CD14-positive monocyte (primary cell): ENCODE data around the gene GIMAP8. TPM values are rescaled to one million over a fixed set of nuclear protein-coding genes. Genes with fewer than 3 reads are reported as not detected.

Source experiments
- DNase-seq, 3 donors: peaks; one replicate each; pipeline ENCODE4 v3.0.0-alpha.2; 2011 to 2022
- H2AFZ ChIP-seq: 2 replicates; pipeline ENCODE4 v1.6.0; 2012; ENCODE audit warnings: mild to moderate bottlenecking, low read depth, low read length, inconsistent platforms; ENCODE audit not compliant: insufficient read depth, poor library complexity, severe bottlenecking
- H3K27ac ChIP-seq, 2 donors: 1 replicate in 1 of 2; 2 replicates in 1 of 2; pipeline ENCODE4 v1.5.1; 2012 to 2013; ENCODE audit warnings: low read length in 2 of 2, control low read depth in 1 of 2, inconsistent platforms in 1 of 2, low read depth in 1 of 2, mild to moderate bottlenecking in 1 of 2
- H3K27me3 ChIP-seq, 2 donors: one replicate each; pipeline versions ENCODE4 v1.6.0 to v1.6.1; 2011 to 2013; ENCODE audit warnings: low read length in 2 of 2; ENCODE audit not compliant: control insufficient read depth in 2 of 2, insufficient read depth in 2 of 2
- H3K36me3 ChIP-seq, 2 donors: replicated peaks in 1 of 2; 1 replicate in 1 of 2; 2 replicates in 1 of 2; pipeline versions ENCODE4 v1.5.1 to v1.6.1; 2012 to 2013; ENCODE audit warnings: low read length in 2 of 2, control low read depth in 1 of 2, inconsistent platforms in 1 of 2, mild to moderate bottlenecking in 1 of 2; ENCODE audit not compliant: insufficient read depth in 2 of 2, control insufficient read depth in 1 of 2
- H3K4me1 ChIP-seq, 2 donors: 1 replicate in 1 of 2; 2 replicates in 1 of 2; pipeline versions ENCODE4 v1.5.1 to v1.6.1; 2012 to 2013; ENCODE audit warnings: low read length in 2 of 2, control low read depth in 1 of 2, inconsistent platforms in 1 of 2, mild to moderate bottlenecking in 1 of 2, moderate library complexity in 1 of 2; ENCODE audit not compliant: insufficient read depth in 2 of 2, control insufficient read depth in 1 of 2
- H3K4me2 ChIP-seq: replicated peaks from 2 replicates; pipeline ENCODE3; 2012; ENCODE audit warnings: low read length, moderate library complexity, mild to moderate bottlenecking; ENCODE audit not compliant: poor library complexity, severe bottlenecking; ENCODE audit errors: extremely low read depth
- H3K4me3 ChIP-seq, 3 experiments: fragments of 200-600 bp in 1 of 3; sonication (generic) in 1 of 3; replicated peaks in 1 of 3; 1 replicate in 2 of 3; 2 replicates in 1 of 3; pipeline ENCODE4 v1.5.1; 2011 to 2013; ENCODE audit warnings: low read length in 3 of 3, mild to moderate bottlenecking in 3 of 3, control low read depth in 2 of 3, low read depth in 2 of 3, inconsistent platforms in 1 of 3, moderate library complexity in 1 of 3
- H3K79me2 ChIP-seq: 2 replicates; pipeline ENCODE4 v1.6.0; 2012; ENCODE audit warnings: mild to moderate bottlenecking, control low read depth, inconsistent platforms, low read length, moderate library complexity; ENCODE audit not compliant: insufficient read depth
- H3K9ac ChIP-seq: 2 replicates; pipeline ENCODE4 v1.6.0; 2017; ENCODE audit warnings: low read length, mild to moderate bottlenecking; ENCODE audit not compliant: insufficient read depth, poor library complexity, severe bottlenecking
- H3K9me3 ChIP-seq, 2 donors: replicated peaks in 1 of 2; 1 replicate in 1 of 2; 2 replicates in 1 of 2; pipeline versions ENCODE4 v1.5.1 to v1.6.1; 2012 to 2013; ENCODE audit warnings: low read length in 2 of 2, control low read depth in 1 of 2; ENCODE audit not compliant: control insufficient read depth in 1 of 2, insufficient read depth in 1 of 2
- H4K20me1 ChIP-seq: 2 replicates; pipeline ENCODE4 v1.6.0; 2012; ENCODE audit warnings: mild to moderate bottlenecking, low read length, control low read depth, moderate library complexity; ENCODE audit not compliant: insufficient read depth
- H3K27ac Mint-ChIP-seq, 7 donors: one replicate each; pipeline ENCODE4 v1.8.0; 2020; ENCODE audit warnings: mild to moderate bottlenecking in 7 of 7, mixed read lengths in 7 of 7, moderate library complexity in 6 of 7, inconsistent platforms in 2 of 7
- H3K27me3 Mint-ChIP-seq, 3 donors: one replicate each; pipeline ENCODE4 v1.8.0; 2021 to 2022; ENCODE audit warnings: low read depth in 3 of 3, mild to moderate bottlenecking in 3 of 3, mixed read lengths in 3 of 3, moderate library complexity in 3 of 3, inconsistent platforms in 1 of 3
- H3K36me3 Mint-ChIP-seq, 2 donors: one replicate each; pipeline ENCODE4 v1.8.0; 2020; ENCODE audit warnings: mixed read lengths in 2 of 2, inconsistent platforms in 1 of 2, mild to moderate bottlenecking in 1 of 2
- H3K4me1 Mint-ChIP-seq: one replicate; pipeline ENCODE4 v1.8.0; 2020; ENCODE audit warnings: mild to moderate bottlenecking, mixed read lengths
- H3K4me3 Mint-ChIP-seq, 2 donors: one replicate each; pipeline ENCODE4 v1.8.0; 2020; ENCODE audit warnings: mild to moderate bottlenecking in 2 of 2, mixed read lengths in 2 of 2, moderate library complexity in 1 of 2
- H3K9me3 Mint-ChIP-seq, 7 donors: one replicate each; pipeline ENCODE4 v1.8.0; 2020 to 2022; ENCODE audit warnings: mixed read lengths in 7 of 7, mild to moderate bottlenecking in 6 of 7, moderate library complexity in 6 of 7, inconsistent platforms in 2 of 7
- CTCF ChIP-seq: fragments of 200-600 bp; IDR thresholded peaks from one replicate; pipeline ENCODE4 v1.8.0; 2022; ENCODE audit warnings: antibody characterized with exemption, mild to moderate bottlenecking
- WGBS: methylation state at CpG from one replicate; pipeline ENCODE4 v1.1.5; 2013; ENCODE audit warnings: missing lambda C conversion rate; ENCODE audit not compliant: insufficient coverage; 5-methylcytosine and 5-hydroxymethylcytosine counted together
- intact Hi-C, 2 donors: fragments of 100-400 bp; cut with micrococcal nuclease; formaldehyde crosslinking; loops; one replicate each; pipeline versions ENCODE4 v1.15.0 to v1.15.1; 2023
- polyA plus RNA-seq, 3 donors: library from polyadenylated mRNA; depleted of rRNA in 1 of 3; unstranded in 2 of 3; stranded (reverse) in 1 of 3; fragments of 300-500 nt in 2 of 3; fragments of >200 nt in 1 of 3; fragmentation: Illumina TruSeq in 2 of 3; gene quantifications; 1 replicate in 2 of 3; 2 replicates in 1 of 3; pipeline ENCODE4 v1.2.3, GENCODE V29; 2012 to 2021

Gene GIMAP8
- polyA plus RNA-seq, 3 donors, result 12.0 to 26.8 (median 22.5) TPM

GRCh38 chr7:150420987-150421674 is 29.3 kb upstream of the GIMAP8 start:
- Histone ChIP-seq H4K20me1 (no peaks in the 10 kb centered on the region), H3K27me3 (no peaks in the 10 kb centered on the region), H3K79me2 (no peaks in the 10 kb centered on the region), H3K4me3 (peak overlapping the region in 1 of 3 experiments; percentile 19), H3K36me3 (no peaks in the 10 kb centered on the region), H3K4me2 (peak overlapping the region; percentile 26), H3K4me1 (peaks cover 2 to 6% of the 10 kb centered on the region in 2 donors), H3K9ac (no peak overlapping the region), H3K27ac (no peak overlapping the region), H2AFZ (peak overlapping the region; percentile 54), H3K9me3 (no peaks in the 10 kb centered on the region)
- Mint-ChIP-seq H3K9me3 (peaks cover 0 to 3% (median 0%) of the 10 kb centered on the region in 7 donors), H3K27me3 (peaks cover 6 to 16% (median 8%) of the 10 kb centered on the region in 3 donors), H3K36me3 (no peaks in the 10 kb centered on the region), H3K4me3 (peak overlapping the region; percentile 18 to 75), H3K4me1 (peaks cover 10% of the 10 kb centered on the region), H3K27ac (peak overlapping the region in 1 of 7 donors; percentile 45)
- peak; percentile 62 to 67 (median 63) for DNase-seq
- WGBS, result 6% methylated on average over 18 of the region's 27 CpGs
- intact Hi-C loops, result loop anchor here (2.0 kb wide), 1 partner anchor 64 kb away; no protein-coding TSS in a partner anchor
- TF ChIP-seq CTCF, result peak; percentile 90

- H3K4me3 ChIP-seq, result no peak overlapping the region
- H2AFZ ChIP-seq, result no peak overlapping the region
- peaks cover 0 to 3% (median 0%) of the 10 kb centered on the region in 7 donors for H3K9me3 Mint-ChIP-seq
- H3K79me2 ChIP-seq, result no peaks in the 10 kb centered on the region
- peaks cover 10% of the 10 kb centered on the region for H3K4me1 Mint-ChIP-seq
- WGBS, result 61% methylated on average over 3 of the region's 17 CpGs
- H3K9me3 ChIP-seq, result no peaks in the 10 kb centered on the region
- H3K4me1 ChIP-seq, result peaks cover 2 to 6% of the 10 kb centered on the region in 2 donors
- no peaks in the 10 kb centered on the region for H3K27me3 ChIP-seq
- no peak for DNase-seq
- intact Hi-C loops, result loop anchor here (2.0 kb wide), 1 partner anchor 65 kb away; no protein-coding TSS in a partner anchor
- no peak overlapping the region for H3K4me2 ChIP-seq
- no peak overlapping the region for H3K27ac ChIP-seq
- no peak overlapping the region for H3K4me3 Mint-ChIP-seq
- no peak for TF ChIP-seq CTCF
- no peak overlapping the region for H3K9ac ChIP-seq
- H4K20me1 ChIP-seq, result no peaks in the 10 kb centered on the region
- H3K27me3 Mint-ChIP-seq, result peaks cover 6 to 16% (median 8%) of the 10 kb centered on the region in 3 donors
- H3K27ac Mint-ChIP-seq, result no peak overlapping the region
- no peaks in the 10 kb centered on the region for H3K36me3 Mint-ChIP-seq
- H3K36me3 ChIP-seq, result no peaks in the 10 kb centered on the region
These were observed 28.6 kb upstream of the GIMAP8 start for GRCh38 chr7:150421831-150422230.
